ENCODE results near the gene NEURL2. TPM values are rescaled to one million over a fixed set of nuclear protein-coding genes. Genes with fewer than 3 reads are reported as not detected.

NEURL2 gene
- total RNA-seq, 4 donors from 2014 or later = 2.2 to 26.4 (median 17.0) TPM

DNA sequence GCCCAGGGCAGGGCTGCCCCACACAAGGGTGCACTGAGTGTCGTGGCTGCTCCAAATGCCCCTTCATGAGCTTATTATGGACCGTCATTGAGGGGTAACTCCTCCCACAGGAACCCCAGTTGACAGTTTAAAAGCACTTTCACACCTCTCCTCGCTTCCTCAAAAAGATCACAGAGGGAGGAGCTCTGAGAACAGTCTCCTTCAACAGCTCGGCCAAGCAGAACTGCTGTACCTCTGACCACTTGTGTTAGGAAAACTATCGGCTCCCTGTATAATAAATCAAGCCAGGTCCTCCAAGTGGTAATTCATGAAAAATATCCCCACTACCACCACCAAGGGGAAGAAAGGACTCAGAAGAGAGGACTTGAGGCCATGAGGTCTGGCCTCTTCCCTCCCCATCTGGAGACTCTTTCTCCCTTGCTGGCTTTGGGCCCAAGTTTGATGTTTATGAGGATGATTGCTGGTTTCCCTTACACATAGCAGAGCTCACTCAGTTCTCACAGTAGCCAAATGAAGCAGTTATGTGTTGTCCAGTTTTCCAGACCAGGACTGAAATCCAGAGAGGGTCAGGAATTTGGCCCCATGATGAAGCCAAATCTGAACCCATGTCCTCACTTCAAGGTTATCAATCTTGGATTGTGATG lies 48.7 kb downstream of the NEURL2 start:
- H3K4me1 ChIP-seq = peaks cover 0 to 74% (median 23%) of the 10 kb centered on the region in 3 donors
- H3K36me3 ChIP-seq = peaks cover 0 to 97% of the 10 kb centered on the region in 2 donors
- H3K27ac ChIP-seq = peak overlapping the region in 3 of 4 donors; percentile 58 to 77 (median 72)
- H3K9me3 ChIP-seq = no peaks in the 10 kb centered on the region
- peak; percentile 41 for ATAC-seq
- H3K4me3 ChIP-seq = no peak overlapping the region
- no peaks in the 10 kb centered on the region for H3K27me3 ChIP-seq
- TF ChIP-seq, protein P1, sequence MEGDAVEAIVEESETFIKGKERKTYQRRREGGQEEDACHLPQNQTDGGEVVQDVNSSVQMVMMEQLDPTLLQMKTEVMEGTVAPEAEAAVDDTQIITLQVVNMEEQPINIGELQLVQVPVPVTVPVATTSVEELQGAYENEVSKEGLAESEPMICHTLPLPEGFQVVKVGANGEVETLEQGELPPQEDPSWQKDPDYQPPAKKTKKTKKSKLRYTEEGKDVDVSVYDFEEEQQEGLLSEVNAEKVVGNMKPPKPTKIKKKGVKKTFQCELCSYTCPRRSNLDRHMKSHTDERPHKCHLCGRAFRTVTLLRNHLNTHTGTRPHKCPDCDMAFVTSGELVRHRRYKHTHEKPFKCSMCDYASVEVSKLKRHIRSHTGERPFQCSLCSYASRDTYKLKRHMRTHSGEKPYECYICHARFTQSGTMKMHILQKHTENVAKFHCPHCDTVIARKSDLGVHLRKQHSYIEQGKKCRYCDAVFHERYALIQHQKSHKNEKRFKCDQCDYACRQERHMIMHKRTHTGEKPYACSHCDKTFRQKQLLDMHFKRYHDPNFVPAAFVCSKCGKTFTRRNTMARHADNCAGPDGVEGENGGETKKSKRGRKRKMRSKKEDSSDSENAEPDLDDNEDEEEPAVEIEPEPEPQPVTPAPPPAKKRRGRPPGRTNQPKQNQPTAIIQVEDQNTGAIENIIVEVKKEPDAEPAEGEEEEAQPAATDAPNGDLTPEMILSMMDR (IDR thresholded peaks at IDR 0.05) = peak in 1 of 4 experiments; percentile 4
- no peak for TF ChIP-seq POLR2AphosphoS5 (IDR thresholded peaks at IDR 0.05)
- WGBS, 2 donors (ENCODE audit: low coverage in 1 of 2) = 25 to 80% methylated on average over 1 to 4 of the region's 5 CpGs

DNA sequence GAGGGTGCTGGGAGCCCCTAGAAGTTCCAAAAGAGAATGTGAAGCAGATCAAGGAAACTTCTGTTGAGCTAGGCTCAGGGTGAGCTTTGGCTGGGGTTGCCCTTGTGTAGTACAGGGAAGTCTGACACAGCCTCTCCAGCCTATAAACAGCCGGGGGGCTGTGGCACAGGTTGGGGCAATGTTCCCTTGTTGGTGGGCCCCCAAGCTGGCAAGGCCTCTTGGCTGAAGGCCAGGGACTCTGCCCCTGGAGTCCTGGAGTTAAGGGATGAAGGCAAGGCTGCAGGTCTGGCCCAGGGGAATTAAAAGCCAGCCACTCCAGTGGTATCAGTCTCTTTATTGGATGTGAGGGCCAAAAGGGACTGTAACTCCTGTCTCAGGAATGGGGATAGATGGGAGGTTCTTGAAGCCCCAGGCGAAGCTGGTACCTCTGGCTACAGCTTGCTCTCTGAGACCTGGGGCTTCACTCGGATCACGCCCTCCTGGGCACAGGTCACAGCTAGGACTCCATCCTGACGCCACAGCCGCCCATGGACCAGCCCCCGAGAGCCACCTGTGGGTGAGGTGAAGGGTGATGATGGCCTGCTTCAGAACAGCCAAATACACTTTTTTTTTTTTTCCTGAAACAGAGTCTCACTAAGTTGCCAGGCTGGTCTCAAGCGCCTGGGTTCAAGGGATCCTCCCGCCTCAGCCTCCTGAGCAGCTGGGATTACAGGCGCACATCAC lies 49.4 kb downstream of the NEURL2 start:
- H3K27ac ChIP-seq = peak overlapping the region in 3 of 4 donors; percentile 58 to 77 (median 72)
- TF ChIP-seq EP300 (IDR thresholded peaks at IDR 0.05) (no peak), POLR2AphosphoS5 (IDR thresholded peaks at IDR 0.05) (no peak), POLR2A (IDR thresholded peaks at IDR 0.05) (no peak)
- TF ChIP-seq, protein P1 (IDR thresholded peaks at IDR 0.05) = no peak
- peaks cover 0 to 90% of the 10 kb centered on the region in 2 donors for H3K36me3 ChIP-seq
- H3K4me3 ChIP-seq = no peak overlapping the region
- no peaks in the 10 kb centered on the region for H3K9me3 ChIP-seq
- H3K4me1 ChIP-seq = peaks cover 0 to 82% (median 25%) of the 10 kb centered on the region in 3 donors
- no peak for ATAC-seq
- no peaks in the 10 kb centered on the region for H3K27me3 ChIP-seq
- WGBS, 2 donors (ENCODE audit: low coverage in 1 of 2) = 83% methylated on average over 6 of the region's 10 CpGs; no CpG with 5 or more reads in 1 of the 2 donors

DNA sequence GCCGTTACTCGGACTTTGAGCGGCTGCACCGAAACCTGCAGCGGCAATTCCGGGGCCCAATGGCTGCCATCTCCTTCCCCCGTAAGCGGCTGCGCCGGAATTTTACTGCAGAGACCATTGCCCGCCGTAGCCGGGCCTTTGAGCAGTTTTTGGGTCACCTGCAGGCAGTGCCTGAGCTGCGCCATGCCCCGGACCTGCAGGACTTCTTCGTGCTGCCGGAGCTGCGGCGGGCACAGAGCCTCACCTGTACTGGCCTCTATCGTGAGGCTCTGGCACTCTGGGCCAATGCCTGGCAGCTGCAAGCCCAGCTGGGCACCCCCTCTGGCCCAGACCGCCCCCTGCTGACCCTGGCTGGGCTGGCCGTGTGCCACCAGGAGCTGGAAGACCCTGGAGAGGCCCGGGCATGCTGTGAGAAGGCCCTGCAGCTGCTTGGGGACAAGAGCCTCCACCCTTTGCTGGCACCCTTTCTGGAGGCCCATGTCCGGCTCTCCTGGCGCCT lies 50.3 kb downstream of the NEURL2 start:
- Histone ChIP-seq H3K4me1 (peaks cover 0 to 90% (median 26%) of the 10 kb centered on the region in 3 donors), H3K36me3 (peaks cover 0 to 82% of the 10 kb centered on the region in 2 donors), H3K27me3 (no peaks in the 10 kb centered on the region), H3K4me3 (no peak overlapping the region), H3K9me3 (no peaks in the 10 kb centered on the region), H3K27ac (peak overlapping the region in 2 of 4 donors; percentile 58 to 72)
- ATAC-seq = no peak
- no peak for TF ChIP-seq EP300 (IDR thresholded peaks at IDR 0.05)
- TF ChIP-seq POLR2AphosphoS5 (IDR thresholded peaks at IDR 0.05) = no peak
- TF ChIP-seq, protein P1 (IDR thresholded peaks at IDR 0.05) = no peak
- no peak for TF ChIP-seq POLR2A (IDR thresholded peaks at IDR 0.05)
- WGBS, 2 donors (ENCODE audit: low coverage in 1 of 2) = 100% methylated on average over 1 of the region's 25 CpGs; no CpG with 5 or more reads in 1 of the 2 donors

Other genes with a start within 250 kb of the NEURL2 start
- gene WFDC11, start 221.0 kb downstream of the NEURL2 start, total RNA-seq = not detected
- gene WFDC13, start 189.2 kb downstream of the NEURL2 start, total RNA-seq = not detected
- gene WFDC10B, start 186.2 kb downstream of the NEURL2 start, total RNA-seq = not detected
- gene SPINT4, start 168.9 kb downstream of the NEURL2 start, total RNA-seq = not detected
- gene WFDC3, start 99.3 kb downstream of the NEURL2 start, total RNA-seq = 1 to 10 TPM in 1 of 4 donors, not detected in 3; 2.3 TPM
- 10 to 100 TPM; 21.8 to 33.3 (median 27.8) TPM for gene DNTTIP1, start 99.3 kb downstream of the NEURL2 start, total RNA-seq
- gene UBE2C, start 78.6 kb downstream of the NEURL2 start, total RNA-seq = under 1 TPM in 1 of 4 donors, not detected in 3; 0.72 TPM
- gene TNNC2, start 63.9 kb downstream of the NEURL2 start, total RNA-seq = 1 to 10 TPM in 3 of 4 donors, not detected in 1; 1.0 to 6.3 (median 1.3) TPM
- 10 to 100 TPM; 45.9 to 76.3 (median 59.7) TPM for gene SNX21, start 57.4 kb downstream of the NEURL2 start, total RNA-seq
- gene ACOT8, start 33.8 kb downstream of the NEURL2 start, total RNA-seq = 10 to 100 TPM; 27.2 to 49.8 (median 29.9) TPM
- gene ZSWIM3, start 33.6 kb downstream of the NEURL2 start, total RNA-seq = 1 to 10 TPM; 2.8 to 5.0 (median 4.4) TPM
- gene ZSWIM1, start 10.0 kb downstream of the NEURL2 start, total RNA-seq = 10 to 100 TPM in 1 of 4 donors, 1 to 10 TPM in 3; 6.6 to 11.9 (median 9.1) TPM
- gene SPATA25, start 3.6 kb downstream of the NEURL2 start, total RNA-seq = 1 to 10 TPM in 3 of 4 donors, not detected in 1; 4.2 to 7.9 (median 5.1) TPM
- 10 to 100 TPM; 36.4 to 73.0 (median 56.6) TPM for gene CTSA, start 127 bp upstream of the NEURL2 start, total RNA-seq
- gene PLTP, start 20.9 kb upstream of the NEURL2 start, total RNA-seq = 100 to 1,000 TPM in 3 of 4 donors, 10 to 100 TPM in 1; 45.6 to 456 (median 177) TPM
- gene PCIF1, start 43.5 kb upstream of the NEURL2 start, total RNA-seq = 10 to 100 TPM; 21.5 to 45.3 (median 39.2) TPM
- gene ZNF335, start 81.0 kb upstream of the NEURL2 start, total RNA-seq = 10 to 100 TPM in 3 of 4 donors, 1 to 10 TPM in 1; 7.5 to 17.9 (median 16.5) TPM
- 1 to 10 TPM in 2 of 4 donors, under 1 TPM in 1, not detected in 1; 0.15 to 3.9 (median 1.2) TPM for gene MMP9, start 117.7 kb upstream of the NEURL2 start, total RNA-seq
- gene SLC12A5, start 138.0 kb upstream of the NEURL2 start, total RNA-seq = not detected
- 10 to 100 TPM; 26.3 to 39.8 (median 30.8) TPM for gene NCOA5, start 198.8 kb upstream of the NEURL2 start, total RNA-seq
- 10 to 100 TPM; 13.7 to 16.6 (median 13.9) TPM for gene CD40, start 227.1 kb upstream of the NEURL2 start, total RNA-seq